Activated naive CD8-positive, alpha-beta T cell treated with anti-CD3 and anti-CD28 coated beads, Interleukin-2, amount 50 U/mL, for 24 hours (primary cell): ENCODE data around the gene MTG2.

ENCODE experiments used
- ATAC-seq: fragments of 150-1000 bp; cut with Tn5 transposase; one replicate; pipeline ENCODE4 v1.10.0; 2021
- DNase-seq: peaks from one replicate; pipeline ENCODE4 v3.0.0; 2021
- H3K27ac Mint-ChIP-seq: one replicate; pipeline ENCODE4 v1.8.0; 2021; ENCODE audit warnings: mild to moderate bottlenecking, mixed read lengths
- H3K27me3 Mint-ChIP-seq: one replicate; pipeline ENCODE4 v1.8.0; 2021; ENCODE audit warnings: mixed read lengths
- H3K36me3 Mint-ChIP-seq: one replicate; pipeline ENCODE4 v1.8.0; 2021; ENCODE audit warnings: low read depth, mixed read lengths
- H3K4me1 Mint-ChIP-seq: one replicate; pipeline ENCODE4 v1.8.0; 2021; ENCODE audit warnings: mixed read lengths
- H3K4me3 Mint-ChIP-seq: one replicate; pipeline ENCODE4 v1.8.0; 2021; ENCODE audit warnings: mild to moderate bottlenecking, moderate library complexity, mixed read lengths
- H3K9me3 Mint-ChIP-seq: one replicate; pipeline ENCODE4 v1.8.0; 2021; ENCODE audit warnings: mixed read lengths

The MTG2 gene

GRCh38 chr20:62182469-62183425 lies at the start of gene MTG2:
Gene MTG2, plus strand, starts transcription at chr20:62183028. Its CDS starts 10,393 bp downstream, at chr20:62193421.
- Mint-ChIP-seq H3K27ac (peak within 1 kb of the TSS; percentile 94), H3K9me3 (no peaks in the 10 kb centered on the region), H3K4me1 (peaks cover 41% of the 10 kb centered on the region), H3K27me3 (no peaks in the 10 kb centered on the region), H3K4me3 (peak within 1 kb of the TSS; percentile 89), H3K36me3 (peaks cover 13% of the 10 kb centered on the region)
- peak; percentile 96 for ATAC-seq
- DNase-seq: peak; percentile 95

GRCh38 chr20:62133051-62133845 lies 49.6 kb upstream of the MTG2 start:
- H3K36me3 Mint-ChIP-seq: peaks cover 55% of the 10 kb centered on the region
- H3K9me3 Mint-ChIP-seq: no peaks in the 10 kb centered on the region
- DNase-seq: no peak
- H3K27ac Mint-ChIP-seq: no peak overlapping the region
- H3K4me1 Mint-ChIP-seq: peaks cover 25% of the 10 kb centered on the region
- H3K27me3 Mint-ChIP-seq: no peaks in the 10 kb centered on the region
- H3K4me3 Mint-ChIP-seq: no peak overlapping the region
- no peak for ATAC-seq

DNA sequence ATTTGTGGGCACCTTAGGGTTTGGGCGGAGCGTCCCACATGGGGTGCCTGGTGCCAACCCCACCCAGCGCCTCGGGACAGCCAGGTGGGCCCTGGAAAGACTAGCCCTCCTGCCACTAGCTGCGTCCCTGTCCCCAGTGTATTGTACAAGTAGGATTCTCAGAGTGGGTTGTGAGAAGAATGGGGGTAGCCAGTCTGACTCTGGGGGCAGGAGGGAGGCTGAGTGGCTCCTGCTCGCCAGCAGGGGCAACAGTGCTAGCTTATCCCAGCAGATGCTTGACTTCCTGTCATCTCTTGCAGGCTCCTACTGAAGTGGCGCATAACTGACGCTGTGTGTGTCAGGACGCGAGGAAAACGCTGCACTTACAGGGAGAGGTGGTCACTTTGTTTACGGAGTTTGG lies 49.0 kb upstream of the MTG2 start:
- H3K36me3 Mint-ChIP-seq: peaks cover 52% of the 10 kb centered on the region
- ATAC-seq: peak; percentile 10
- H3K4me1 Mint-ChIP-seq: peaks cover 25% of the 10 kb centered on the region
- no peak overlapping the region for H3K4me3 Mint-ChIP-seq
- no peaks in the 10 kb centered on the region for H3K9me3 Mint-ChIP-seq
- peak overlapping the region; percentile 56 for H3K27ac Mint-ChIP-seq
- no peak for DNase-seq
- no peaks in the 10 kb centered on the region for H3K27me3 Mint-ChIP-seq

DNA sequence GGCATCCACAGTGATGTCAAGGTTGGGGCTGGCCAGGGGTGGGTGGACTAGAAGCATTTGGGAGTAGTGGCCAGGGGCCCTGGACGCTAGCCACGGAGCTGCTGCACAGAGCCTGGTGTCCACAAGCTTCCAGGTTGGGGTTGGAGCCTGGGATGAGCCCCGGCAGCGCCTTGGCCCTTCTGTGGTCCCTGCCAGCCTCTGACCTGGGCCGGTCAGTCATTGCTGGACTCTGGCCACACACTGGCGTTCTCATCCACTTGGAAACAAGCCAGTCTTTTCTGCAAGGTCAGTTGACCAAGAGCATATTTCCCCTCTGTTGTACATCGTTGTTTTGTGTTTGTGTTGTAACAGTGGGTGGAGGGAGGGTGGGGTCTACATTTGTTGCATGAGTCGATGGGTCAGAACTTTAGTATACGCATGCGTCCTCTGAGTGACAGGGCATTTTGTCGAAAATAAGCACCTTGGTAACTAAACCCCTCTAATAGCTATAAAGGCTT lies 48.0 kb upstream of the MTG2 start:
- Mint-ChIP-seq H3K4me1 (peaks cover 25% of the 10 kb centered on the region), H3K9me3 (no peaks in the 10 kb centered on the region), H3K27me3 (no peaks in the 10 kb centered on the region), H3K4me3 (no peak overlapping the region), H3K36me3 (peaks cover 58% of the 10 kb centered on the region), H3K27ac (no peak overlapping the region)
- ATAC-seq (no peak), DNase-seq (no peak)

GRCh38 chr20:62135573-62136266 lies 47.1 kb upstream of the MTG2 start:
- no peak overlapping the region for H3K27ac Mint-ChIP-seq
- no peaks in the 10 kb centered on the region for H3K27me3 Mint-ChIP-seq
- no peak overlapping the region for H3K4me3 Mint-ChIP-seq
- ATAC-seq (no peak), DNase-seq (no peak)
- H3K36me3 Mint-ChIP-seq: peaks cover 68% of the 10 kb centered on the region
- H3K9me3 Mint-ChIP-seq: no peaks in the 10 kb centered on the region
- H3K4me1 Mint-ChIP-seq: peaks cover 32% of the 10 kb centered on the region

DNA sequence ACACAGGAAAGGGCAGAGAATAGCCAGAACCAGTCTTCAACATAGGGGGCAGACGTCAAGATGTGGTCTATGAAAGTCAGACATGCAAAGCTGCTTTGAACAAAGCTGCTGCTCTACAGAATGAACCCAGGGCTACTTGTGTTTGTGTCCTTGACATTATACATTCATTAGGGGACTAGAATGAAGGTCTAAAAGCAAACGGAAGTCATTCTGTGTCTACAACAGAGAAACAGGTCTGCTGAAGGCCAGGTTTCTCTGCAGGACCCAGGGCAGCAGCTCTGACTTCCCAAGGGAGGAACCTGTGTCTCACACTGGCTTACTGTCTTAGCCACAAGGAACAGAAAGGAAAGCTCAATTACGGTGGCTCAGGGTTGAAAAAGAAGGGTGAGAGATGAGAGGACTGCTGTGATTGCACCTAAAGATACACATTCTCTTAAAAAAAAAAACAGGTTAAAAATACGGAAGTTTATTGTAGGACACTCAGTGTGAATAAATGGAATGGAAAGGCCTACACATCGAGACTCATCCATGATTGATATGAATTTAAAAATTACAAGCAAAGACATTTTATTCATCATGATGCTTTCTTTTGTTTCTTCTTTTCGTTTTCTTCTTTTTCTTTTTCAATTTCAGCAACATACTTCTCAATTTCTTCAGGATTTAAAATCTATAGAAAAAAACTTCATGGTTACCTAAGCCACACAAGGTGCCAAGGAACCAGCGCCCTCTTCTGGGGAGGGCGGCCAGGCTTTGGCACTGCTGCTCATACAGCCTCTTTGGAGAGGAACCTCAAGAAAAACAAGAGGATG lies 46.3 kb upstream of the MTG2 start:
- H3K9me3 Mint-ChIP-seq: no peaks in the 10 kb centered on the region
- H3K4me3 Mint-ChIP-seq: no peak overlapping the region
- DNase-seq: peak; percentile 58
- H3K4me1 Mint-ChIP-seq: peaks cover 39% of the 10 kb centered on the region
- peak overlapping the region; percentile 43 for H3K27ac Mint-ChIP-seq
- H3K36me3 Mint-ChIP-seq: peaks cover 67% of the 10 kb centered on the region
- ATAC-seq: peak; percentile 53
- H3K27me3 Mint-ChIP-seq: no peaks in the 10 kb centered on the region

DNA sequence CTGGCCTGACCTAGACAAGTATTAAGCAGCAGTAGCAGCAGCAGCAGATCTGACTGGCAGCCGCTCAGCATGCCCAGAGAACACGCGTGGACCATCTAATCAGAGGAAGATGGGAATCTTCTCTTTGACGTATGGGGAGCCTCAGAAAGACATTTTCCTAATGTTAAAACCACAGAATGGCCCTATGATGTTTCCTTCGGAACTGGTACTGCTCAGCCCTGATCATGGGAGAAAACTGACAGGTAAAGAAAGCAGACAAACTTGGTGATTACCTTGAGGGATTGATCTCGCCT lies 45.8 kb upstream of the MTG2 start:
- peaks cover 67% of the 10 kb centered on the region for H3K36me3 Mint-ChIP-seq
- H3K27ac Mint-ChIP-seq: peak overlapping the region; percentile 43
- ATAC-seq (no peak), DNase-seq (no peak)
- H3K4me1 Mint-ChIP-seq: peaks cover 41% of the 10 kb centered on the region
- no peak overlapping the region for H3K4me3 Mint-ChIP-seq
- no peaks in the 10 kb centered on the region for H3K27me3 Mint-ChIP-seq
- no peaks in the 10 kb centered on the region for H3K9me3 Mint-ChIP-seq

- Mint-ChIP-seq H3K27me3 (no peaks in the 10 kb centered on the region), H3K36me3 (peaks cover 64% of the 10 kb centered on the region), H3K4me1 (peaks cover 39% of the 10 kb centered on the region), H3K4me3 (no peak overlapping the region), H3K27ac (peak overlapping the region; percentile 67), H3K9me3 (no peaks in the 10 kb centered on the region)
- DNase-seq (no peak), ATAC-seq (no peak)
These were observed 45.2 kb upstream of the MTG2 start for GRCh38 chr20:62137478-62138203.

DNA sequence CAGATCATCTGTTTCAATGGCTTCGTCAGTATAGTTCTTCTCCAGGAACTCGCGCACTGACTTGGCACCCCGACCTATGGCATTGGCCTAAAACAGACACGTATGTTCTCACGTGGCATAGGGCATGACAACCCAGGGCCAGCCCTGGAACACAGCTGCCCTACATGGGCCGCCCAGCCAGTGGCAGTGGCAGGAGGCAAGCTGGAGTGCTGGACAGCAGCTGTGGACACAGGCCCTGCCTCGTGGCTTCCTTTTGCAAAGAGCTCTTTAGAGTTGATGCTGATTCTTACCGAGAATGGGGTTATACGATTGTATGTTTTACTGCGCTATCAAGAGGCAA lies 44.7 kb upstream of the MTG2 start:
- Mint-ChIP-seq H3K4me3 (no peak overlapping the region), H3K27me3 (no peaks in the 10 kb centered on the region), H3K27ac (peak overlapping the region; percentile 67), H3K9me3 (no peaks in the 10 kb centered on the region), H3K36me3 (peaks cover 64% of the 10 kb centered on the region), H3K4me1 (peaks cover 37% of the 10 kb centered on the region)
- no peak for ATAC-seq
- no peak for DNase-seq

DNA sequence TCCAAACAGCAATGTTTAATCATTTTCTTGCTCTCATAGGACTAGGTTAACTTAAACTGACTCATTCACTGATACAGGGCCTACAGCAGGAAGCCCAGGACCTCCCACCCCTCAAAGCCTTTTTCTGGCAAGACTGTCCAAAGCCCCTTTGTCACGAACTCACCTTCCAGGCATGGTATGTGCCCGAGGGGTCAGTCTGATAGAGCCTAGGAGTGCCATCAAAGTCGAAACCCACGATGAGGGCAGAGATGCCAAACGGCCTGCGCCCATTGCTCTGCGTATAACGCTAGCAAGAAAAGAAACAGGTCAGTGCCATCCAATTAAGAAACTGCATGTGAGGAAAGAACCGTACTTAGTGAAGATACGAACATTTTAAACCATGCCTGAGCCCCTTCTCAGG lies 43.9 kb upstream of the MTG2 start:
- Mint-ChIP-seq H3K36me3 (peaks cover 63% of the 10 kb centered on the region), H3K4me1 (peaks cover 32% of the 10 kb centered on the region), H3K4me3 (no peak overlapping the region), H3K27ac (peak overlapping the region; percentile 67), H3K9me3 (no peaks in the 10 kb centered on the region), H3K27me3 (no peaks in the 10 kb centered on the region)
- DNase-seq: no peak
- ATAC-seq: no peak

- no peaks in the 10 kb centered on the region for H3K27me3 Mint-ChIP-seq
- ATAC-seq (no peak), DNase-seq (no peak)
- peaks cover 61% of the 10 kb centered on the region for H3K36me3 Mint-ChIP-seq
- H3K27ac Mint-ChIP-seq: peak overlapping the region; percentile 80
- no peak overlapping the region for H3K4me3 Mint-ChIP-seq
- no peaks in the 10 kb centered on the region for H3K9me3 Mint-ChIP-seq
- peaks cover 33% of the 10 kb centered on the region for H3K4me1 Mint-ChIP-seq
These were observed 43.2 kb upstream of the MTG2 start for GRCh38 chr20:62139636-62140035.

- DNase-seq: no peak
- ATAC-seq: no peak
- Mint-ChIP-seq H3K4me1 (peaks cover 43% of the 10 kb centered on the region), H3K36me3 (peaks cover 58% of the 10 kb centered on the region), H3K27ac (peak overlapping the region; percentile 90), H3K27me3 (no peaks in the 10 kb centered on the region), H3K4me3 (peak overlapping the region; percentile 89), H3K9me3 (no peaks in the 10 kb centered on the region)
These were observed 41.8 kb upstream of the MTG2 start for GRCh38 chr20:62141043-62141396.

DNA sequence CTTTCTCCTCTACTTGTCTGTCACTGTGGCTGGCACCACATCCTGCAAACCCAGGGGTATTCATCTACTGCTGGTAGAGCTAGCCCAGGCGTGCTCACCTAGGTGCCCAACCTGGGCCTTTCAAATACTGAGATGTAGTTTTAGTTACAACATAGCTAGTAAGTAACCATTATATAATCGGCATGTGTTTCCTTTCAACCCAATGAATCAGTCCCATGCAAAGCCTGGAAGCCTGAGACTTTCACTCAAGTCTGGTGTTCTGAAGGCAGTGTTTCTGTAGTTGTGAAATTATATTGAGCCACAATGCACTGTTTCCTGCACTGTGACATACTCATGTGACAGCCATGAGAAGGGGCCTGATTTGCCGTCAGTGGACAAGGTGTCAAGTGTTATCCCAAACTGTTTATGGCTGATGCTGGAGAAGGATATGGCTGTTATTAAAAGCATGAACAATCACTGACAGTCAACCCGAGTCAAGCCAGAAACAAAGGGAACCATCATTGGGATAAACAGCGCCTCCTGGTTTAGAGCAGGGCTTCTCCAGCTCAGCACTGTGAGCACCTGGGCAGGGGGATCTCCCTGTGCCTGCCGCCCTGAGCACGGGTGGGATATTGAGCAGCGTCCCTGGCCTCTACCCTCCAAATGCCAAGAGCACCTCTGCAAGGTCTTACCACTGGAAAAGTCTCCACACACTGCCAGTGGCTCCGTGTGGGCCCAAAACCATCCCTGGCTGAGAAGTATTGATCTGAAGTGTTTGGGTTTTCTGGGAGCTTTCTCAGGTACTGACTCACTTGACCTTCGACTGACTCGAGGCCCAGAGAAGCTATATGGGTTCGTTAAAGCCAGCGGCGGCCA lies 41.2 kb upstream of the MTG2 start:
- Mint-ChIP-seq H3K27ac (peak overlapping the region; percentile 90), H3K4me1 (peaks cover 47% of the 10 kb centered on the region), H3K36me3 (peaks cover 52% of the 10 kb centered on the region), H3K27me3 (no peaks in the 10 kb centered on the region), H3K4me3 (peak overlapping the region; percentile 89), H3K9me3 (no peaks in the 10 kb centered on the region)
- ATAC-seq (peak; percentile 44), DNase-seq (peak; percentile 39)
